Parathyroid adenoma (tissue), 2 donors: ENCODE measurements around the gene ATL2.

ENCODE experiments used
- H2AFZ ChIP-seq: fragments of 300-600 bp; sonication (generic); one replicate; pipeline ENCODE4 v1.7.0; 2017; ENCODE audit warnings: antibody characterized with exemption, mild to moderate bottlenecking
- H3K27ac ChIP-seq: fragments of 300-600 bp; sonication (generic); one replicate; pipeline ENCODE4 v1.7.0; 2017
- H3K27me3 ChIP-seq: fragments of 300-600 bp; sonication (generic); one replicate; pipeline ENCODE4 v1.7.0; 2017; ENCODE audit warnings: low read length; ENCODE audit not compliant: control insufficient read depth, insufficient read depth
- H3K36me3 ChIP-seq: fragments of 300-600 bp; sonication (generic); one replicate; pipeline ENCODE4 v1.7.0; 2017; ENCODE audit warnings: low read length; ENCODE audit not compliant: control insufficient read depth, insufficient read depth
- H3K4me1 ChIP-seq: fragments of 300-600 bp; sonication (generic); one replicate; pipeline ENCODE4 v1.7.0; 2017; ENCODE audit warnings: control low read depth
- H3K4me2 ChIP-seq: fragments of 300-600 bp; sonication (generic); one replicate; pipeline ENCODE4 v1.7.0; 2017; ENCODE audit warnings: low read length
- H3K4me3 ChIP-seq: fragments of 300-600 bp; sonication (generic); one replicate; pipeline ENCODE4 v1.7.0; 2017; ENCODE audit warnings: low read depth, low read length
- H3K79me2 ChIP-seq: fragments of 300-600 bp; sonication (generic); one replicate; pipeline ENCODE4 v1.7.0; 2017; ENCODE audit warnings: control low read depth
- H3K9ac ChIP-seq: fragments of 300-600 bp; sonication (generic); one replicate; pipeline ENCODE4 v1.7.0; 2017; ENCODE audit warnings: mild to moderate bottlenecking
- H3K9me3 ChIP-seq: fragments of 300-600 bp; sonication (generic); one replicate; pipeline ENCODE4 v1.7.0; 2017; ENCODE audit warnings: low read length; ENCODE audit not compliant: control insufficient read depth
- CTCF ChIP-seq: fragments of 300-600 bp; sonication (generic); IDR thresholded peaks from one replicate; pipeline ENCODE4 v1.7.0; 2017; ENCODE audit warnings: antibody characterized with exemption, mild to moderate bottlenecking
- donor health status: primary hyperparathyroidism.

The ATL2 gene

GRCh38 chr2:38248255-38248654 lies 128.8 kb downstream of the ATL2 start:
- Histone ChIP-seq H2AFZ (no peak overlapping the region), H3K27me3 (no peaks in the 10 kb centered on the region), H3K79me2 (no peaks in the 10 kb centered on the region), H3K36me3 (no peaks in the 10 kb centered on the region), H3K27ac (no peak overlapping the region), H3K4me1 (peaks cover 8% of the 10 kb centered on the region), H3K4me2 (no peak overlapping the region), H3K4me3 (no peak overlapping the region), H3K9me3 (no peaks in the 10 kb centered on the region), H3K9ac (no peak overlapping the region)
- TF ChIP-seq CTCF, result no peak

- Histone ChIP-seq H3K27ac (no peak overlapping the region), H3K9me3 (no peaks in the 10 kb centered on the region), H2AFZ (no peak overlapping the region), H3K4me3 (no peak overlapping the region), H3K36me3 (no peaks in the 10 kb centered on the region), H3K4me1 (peaks cover 8% of the 10 kb centered on the region), H3K4me2 (no peak overlapping the region), H3K79me2 (no peaks in the 10 kb centered on the region), H3K27me3 (no peaks in the 10 kb centered on the region), H3K9ac (no peak overlapping the region)
- TF ChIP-seq CTCF, result no peak
Measured at GRCh38 chr2:38246105-38246504, 131.0 kb downstream of the ATL2 start.

- Histone ChIP-seq H3K4me1 (peaks cover 8% of the 10 kb centered on the region), H3K79me2 (no peaks in the 10 kb centered on the region), H3K4me2 (no peak overlapping the region), H2AFZ (peak overlapping the region; percentile 53), H3K4me3 (no peak overlapping the region), H3K36me3 (no peaks in the 10 kb centered on the region), H3K9ac (no peak overlapping the region), H3K27ac (no peak overlapping the region), H3K9me3 (no peaks in the 10 kb centered on the region), H3K27me3 (no peaks in the 10 kb centered on the region)
- no peak for TF ChIP-seq CTCF
Measured at GRCh38 chr2:38245114-38245641, 131.9 kb downstream of the ATL2 start.

- H3K9me3 ChIP-seq, result no peaks in the 10 kb centered on the region
- no peaks in the 10 kb centered on the region for H3K79me2 ChIP-seq
- H3K4me3 ChIP-seq, result no peak overlapping the region
- peaks cover 8% of the 10 kb centered on the region for H3K4me1 ChIP-seq
- no peaks in the 10 kb centered on the region for H3K27me3 ChIP-seq
- no peak overlapping the region for H3K9ac ChIP-seq
- no peak overlapping the region for H2AFZ ChIP-seq
- no peak for TF ChIP-seq CTCF
- H3K27ac ChIP-seq, result no peak overlapping the region
- H3K36me3 ChIP-seq, result no peaks in the 10 kb centered on the region
- no peak overlapping the region for H3K4me2 ChIP-seq
Measured at GRCh38 chr2:38244301-38244700, 132.8 kb downstream of the ATL2 start.
